ENCODE data around the gene CDHR2. TPM values are rescaled to one million over a fixed set of nuclear protein-coding genes. Genes with fewer than 3 reads are reported as not detected.
"Not testable (repeated sequence)": the region's sequence is repeated elsewhere in the genome, so short reads cannot be mapped to it uniquely, and the experiment has no call there.

The CDHR2 gene
- total RNA-seq, 2 donors from 2014 or later = 1.3 TPM; not detected in 1

GRCh38 chr5:176545737-176546509, 3.2 kb upstream of the CDHR2 start:
- H3K27ac ChIP-seq = no peak overlapping the region
- H3K9me3 ChIP-seq = no peaks in the 10 kb centered on the region
- no peaks in the 10 kb centered on the region for H3K27me3 ChIP-seq
- H3K4me3 ChIP-seq = no peak overlapping the region
- DNase-seq (no peak), ATAC-seq (no peak)
- 66 to 79% methylated on average over 4 to 13 of the region's 13 CpGs for WGBS, 2 donors
- TF ChIP-seq CTCF (IDR thresholded peaks at IDR 0.05) (no peak), POLR2A (IDR thresholded peaks at IDR 0.05) (no peak)
- intact Hi-C loops (cut with DNase I) = no loop called here
- H3K36me3 ChIP-seq (replicated peaks in 1 of 2; ENCODE audit: insufficient read depth in 1 of 2, low read depth in 2 of 2) = no peaks in the 10 kb centered on the region
- peaks cover 25% of the 10 kb centered on the region for H3K4me1 ChIP-seq

GRCh38 chr5:176547802-176548201, 1.3 kb upstream of the CDHR2 start:
- no peak for ATAC-seq
- Histone ChIP-seq H3K27me3 (no peaks in the 10 kb centered on the region), H3K4me3 (no peak overlapping the region), H3K9me3 (no peaks in the 10 kb centered on the region), H3K27ac (no peak overlapping the region), H3K36me3 (replicated peaks in 1 of 2; ENCODE audit: insufficient read depth in 1 of 2, low read depth in 2 of 2) (no peaks in the 10 kb centered on the region), H3K4me1 (peaks cover 8% of the 10 kb centered on the region)
- TF ChIP-seq CTCF (IDR thresholded peaks at IDR 0.05) (no peak), POLR2A (IDR thresholded peaks at IDR 0.05) (no peak)
- 64 to 70% methylated on average over 8 of the region's 8 CpGs for WGBS, 2 donors
- DNase-seq = no peak
- intact Hi-C loops (cut with DNase I) = no loop called here

- DNase-seq = no peak
- no peak overlapping the region for H3K27ac ChIP-seq
- ATAC-seq = no peak
These were observed 729 bp downstream of the CDHR2 start for GRCh38 chr5:176549871-176550270.

GRCh38 chr5:176550275-176550831, 1.2 kb downstream of the CDHR2 start:
- ATAC-seq (no peak), DNase-seq (no peak)
- H3K27me3 ChIP-seq = no peaks in the 10 kb centered on the region
- H3K36me3 ChIP-seq (replicated peaks in 1 of 2; ENCODE audit: insufficient read depth in 1 of 2, low read depth in 2 of 2) = no peaks in the 10 kb centered on the region
- H3K9me3 ChIP-seq = no peaks in the 10 kb centered on the region
- intact Hi-C loops (cut with DNase I) = no loop called here
- 67 to 71% methylated on average over 16 of the region's 16 CpGs for WGBS, 2 donors
- TF ChIP-seq CTCF (IDR thresholded peaks at IDR 0.05) = no peak
- TF ChIP-seq POLR2A (IDR thresholded peaks at IDR 0.05) = no peak
- no peak overlapping the region for H3K27ac ChIP-seq
- H3K4me1 ChIP-seq = no peaks in the 10 kb centered on the region
- H3K4me3 ChIP-seq = no peak overlapping the region

More at GRCh38 chr5:176549871-176550270, 729 bp downstream of the CDHR2 start:
- Histone ChIP-seq H3K27me3 (no peaks in the 10 kb centered on the region), H3K4me3 (no peak overlapping the region), H3K9me3 (no peaks in the 10 kb centered on the region), H3K4me1 (no peaks in the 10 kb centered on the region), H3K36me3 (replicated peaks in 1 of 2; ENCODE audit: insufficient read depth in 1 of 2, low read depth in 2 of 2) (no peaks in the 10 kb centered on the region)
- intact Hi-C loops (cut with DNase I) = no loop called here
- TF ChIP-seq POLR2A (IDR thresholded peaks at IDR 0.05) = no peak
- no peak for TF ChIP-seq CTCF (IDR thresholded peaks at IDR 0.05)
- WGBS, 2 donors = 67 to 93% methylated on average over 5 to 7 of the region's 7 CpGs

GRCh38 chr5:176550937-176551336, 1.8 kb downstream of the CDHR2 start:
- H3K27me3 ChIP-seq; intact Hi-C loops (cut with DNase I): not testable (repeated sequence)
- 74 to 80% methylated on average over 10 to 11 of the region's 11 CpGs for WGBS, 2 donors

More at GRCh38 chr5:176550937-176551336, 1.8 kb downstream of the CDHR2 start:
- not testable (repeated sequence) for H3K4me1 ChIP-seq; ATAC-seq; H3K27ac ChIP-seq; H3K9me3 ChIP-seq; H3K4me3 ChIP-seq; DNase-seq; H3K36me3 ChIP-seq (replicated peaks in 1 of 2; ENCODE audit: insufficient read depth in 1 of 2, low read depth in 2 of 2)
